Measurements from ENCODE around the gene ZNF318. TPM values are rescaled to one million over a fixed set of nuclear protein-coding genes. Genes with fewer than 3 reads are reported as not detected.

The ZNF318 gene
- total and polyA plus RNA-seq, 10 of the 15 experiments (the other 5 are each of a cell fraction or from before 2014, with no cell fraction given), result 3.4 to 79.8 (median 13.7) TPM

- no peaks in the 10 kb centered on the region for H3K9me3 ChIP-seq (replicated peaks; ENCODE audit: control insufficient read depth, insufficient read depth, low read length)
- intact Hi-C loops (cut with micrococcal nuclease; ENCODE audit: unreplicated experiment), result loop anchor here (2.0 kb wide), 1 partner anchor 31 kb away; no protein-coding TSS in a partner anchor
- no peaks in the 10 kb centered on the region for H3K27me3 ChIP-seq (replicated peaks in 1 of 2; ENCODE audit: control insufficient read depth in 2 of 2, insufficient read depth in 2 of 2, low read length in 1 of 2)
- peak overlapping the region; percentile 46 for H2AFZ ChIP-seq (ENCODE audit: control insufficient read depth, low read depth, low read length)
- ChIA-PET SMC1A (ENCODE audit: uncharacterized antibody, unreplicated experiment) (interaction anchor here (0.8 to 27.6 kb wide), 9 partner anchors 8 to 135 kb away, joined by 3 to 616 read pairs (median 3); partner anchors contain the start of genes CRIP3, TJAP1 and ZNF318), POLR2A (interaction anchor here (1.0 to 7.8 kb wide), 5 partner anchors 8 to 217 kb away, joined by 3 to 91 read pairs (median 5); partner anchors contain the start of genes ABCC10 and ZNF318), RAD21 (ENCODE audit: unreplicated experiment) (interaction anchor here (0.7 to 7.5 kb wide), 8 partner anchors 9 to 126 kb away, joined by 3 to 57 read pairs (median 4); partner anchors contain the start of genes POLR1C, YIPF3 and ZNF318), CTCF (interaction anchor here (0.5 to 2.2 kb wide), 6 partner anchors 7 to 157 kb away, joined by 3 to 9 read pairs (median 4); partner anchors contain the start of gene CRIP3)
- ATAC-seq, result peak; percentile 5
- peak overlapping the region; percentile 59 for H3K27ac ChIP-seq (ENCODE audit: control insufficient read depth, insufficient read depth)
- peak overlapping the region; percentile 52 for H3K4me3 ChIP-seq
- TF ChIP-seq SIN3A (IDR thresholded peaks at IDR 0.05; ENCODE audit: low read depth, low read length) (no peak), ZNF687 (IDR thresholded peaks at IDR 0.05) (peak; percentile 46; the same call in 1 of the 2 replicates), IKZF1 (conservative IDR thresholded peaks at IDR 0.05) (peak; percentile 29; the same call in 1 of the 2 replicates), RUNX3 (IDR thresholded peaks at IDR 0.05; ENCODE audit: low read length) (0 out of 2 replicates have a peak, but pooled peaks have one; percentile 11), IKZF2 (IDR thresholded peaks at IDR 0.05) (peak; percentile 12 to 23; a peak in 1 of 4 replicates), TAF1 (IDR thresholded peaks at IDR 0.05; ENCODE audit: borderline replicate concordance, low read depth, low read length) (peak; percentile 18; the same call in 1 of the 2 replicates), ZNF274 (IDR thresholded peaks at IDR 0.05; ENCODE audit: insufficient read depth, insufficient read length) (no peak)
- peak overlapping the region; percentile 67 for H3K9ac ChIP-seq (ENCODE audit: control insufficient read depth, insufficient read depth, low read length)
- H3K4me2 ChIP-seq (ENCODE audit: control insufficient read depth, insufficient read depth), result peak overlapping the region; percentile 50
- H3K36me3 ChIP-seq (ENCODE audit: control insufficient read depth in 2 of 2, insufficient read depth in 2 of 2, low read length in 1 of 2), result no peaks in the 10 kb centered on the region
- BruUV-seq (replicated peaks), result TSS peak; percentile 69
- peaks cover 6% of the 10 kb centered on the region; the same call in 1 of the 2 replicates for H3K4me1 ChIP-seq (ENCODE audit: control insufficient read depth, insufficient read depth, low read length)
- WGBS (ENCODE audit: insufficient coverage, insufficient replicate concordance, low lambda C conversion rate, missing lambda C conversion rate), result 39% methylated on average over 13 of the region's 13 CpGs
- H3K79me2 ChIP-seq (ENCODE audit: control insufficient read depth, insufficient read depth, low read length), result peaks cover 45% of the 10 kb centered on the region
- no peaks in the 10 kb centered on the region for H4K20me1 ChIP-seq (ENCODE audit: control insufficient read depth, insufficient read depth)
- in situ Hi-C loops (cut with MboI), result no loop called here
- no peak for FAIRE-seq
- no peak for DNase-seq (ENCODE audit: low read depth, low spot score)
Measured at GRCh38 chr6:43391440-43392031, 22.1 kb upstream of the ZNF318 start.
